DND-41 (cell line): ENCODE measurements around the gene IL36B.

Experiments used
- ATAC-seq: fragments of 200-7000 bp; cut with Tn5 transposase; 3 replicates; pipeline ENCODE4 v1.9.1; 2021; ENCODE audit warnings: low read depth; ENCODE audit not compliant: insufficient read depth
- DNase-seq: peaks from one replicate; pipeline ENCODE4 v3.0.0-alpha.2; 2020
- H2AFZ ChIP-seq: 2 replicates; pipeline ENCODE4 v1.6.0; 2012; ENCODE audit warnings: low read depth, low read length
- H3K27ac ChIP-seq: 2 replicates; pipeline ENCODE4 v1.5.1; 2012; ENCODE audit warnings: low read length, inconsistent platforms
- H3K27me3 ChIP-seq: fragments of 200-600 bp; sonication (generic); 2 replicates; pipeline ENCODE4 v1.6.0; 2012; ENCODE audit warnings: low read length, mild to moderate bottlenecking, inconsistent platforms; ENCODE audit not compliant: insufficient read depth, poor library complexity
- H3K36me3 ChIP-seq: 2 replicates; pipeline ENCODE4 v1.5.1; 2012; ENCODE audit warnings: low read length, inconsistent platforms; ENCODE audit not compliant: insufficient read depth
- H3K4me1 ChIP-seq: 2 replicates; pipeline ENCODE4 v1.5.1; 2012; ENCODE audit warnings: mild to moderate bottlenecking, low read length; ENCODE audit not compliant: insufficient read depth
- H3K4me2 ChIP-seq: 2 replicates; pipeline ENCODE4 v1.6.0; 2012; ENCODE audit warnings: mild to moderate bottlenecking, moderate library complexity, low read length, inconsistent platforms; ENCODE audit not compliant: insufficient read depth
- H3K4me3 ChIP-seq, 2 experiments: fragments of 200-600 bp in 1 of 2; shearing (Covaris generic) in 1 of 2; 2 replicates each; pipeline ENCODE4 v1.5.1; 2012 to 2016; ENCODE audit warnings: inconsistent platforms in 2 of 2, low read length in 2 of 2, mild to moderate bottlenecking in 2 of 2, low read depth in 1 of 2, moderate library complexity in 1 of 2
- H3K79me2 ChIP-seq: 2 replicates; pipeline ENCODE4 v1.6.0; 2012; ENCODE audit warnings: low read length, inconsistent platforms; ENCODE audit not compliant: insufficient read depth
- H3K9ac ChIP-seq: 2 replicates; pipeline ENCODE4 v1.6.0; 2012; ENCODE audit warnings: low read depth, mild to moderate bottlenecking, inconsistent platforms, low read length, moderate library complexity
- H3K9me3 ChIP-seq: 2 replicates; pipeline ENCODE4 v1.5.1; 2012; ENCODE audit warnings: low read length, moderate library complexity, mild to moderate bottlenecking, inconsistent platforms; ENCODE audit not compliant: insufficient read depth, severe bottlenecking
- H4K20me1 ChIP-seq: 2 replicates; pipeline ENCODE4 v1.6.0; 2012; ENCODE audit warnings: low read length; ENCODE audit not compliant: insufficient read depth
- EZH2 ChIP-seq: IDR thresholded peaks from 3 replicates; pipeline ENCODE4 v1.6.1; 2012; ENCODE audit warnings: borderline replicate concordance, low read depth, mild to moderate bottlenecking, moderate library complexity, low read length, inconsistent platforms; ENCODE audit not compliant: severe bottlenecking
- TF ChIP-seq, protein P1 (sequence below): IDR thresholded peaks from 2 replicates; pipeline ENCODE4 v1.5.1; 2012; ENCODE audit warnings: borderline replicate concordance, low read length, moderate library complexity, mild to moderate bottlenecking; ENCODE audit not compliant: poor library complexity, severe bottlenecking; ENCODE audit errors: extremely low read depth

The IL36B gene

GRCh38 chr2:113025737-113026136, 26.9 kb downstream of the IL36B start:
- Histone ChIP-seq H3K79me2 (no peaks in the 10 kb centered on the region), H3K4me3 (no peak overlapping the region), H3K4me2 (no peak overlapping the region), H3K4me1 (no peaks in the 10 kb centered on the region), H3K9me3 (no peaks in the 10 kb centered on the region), H3K9ac (no peak overlapping the region), H3K27me3 (peaks cover 25% of the 10 kb centered on the region), H3K36me3 (no peaks in the 10 kb centered on the region), H4K20me1 (no peaks in the 10 kb centered on the region), H2AFZ (no peak overlapping the region), H3K27ac (no peak overlapping the region)
- TF ChIP-seq, protein P1, sequence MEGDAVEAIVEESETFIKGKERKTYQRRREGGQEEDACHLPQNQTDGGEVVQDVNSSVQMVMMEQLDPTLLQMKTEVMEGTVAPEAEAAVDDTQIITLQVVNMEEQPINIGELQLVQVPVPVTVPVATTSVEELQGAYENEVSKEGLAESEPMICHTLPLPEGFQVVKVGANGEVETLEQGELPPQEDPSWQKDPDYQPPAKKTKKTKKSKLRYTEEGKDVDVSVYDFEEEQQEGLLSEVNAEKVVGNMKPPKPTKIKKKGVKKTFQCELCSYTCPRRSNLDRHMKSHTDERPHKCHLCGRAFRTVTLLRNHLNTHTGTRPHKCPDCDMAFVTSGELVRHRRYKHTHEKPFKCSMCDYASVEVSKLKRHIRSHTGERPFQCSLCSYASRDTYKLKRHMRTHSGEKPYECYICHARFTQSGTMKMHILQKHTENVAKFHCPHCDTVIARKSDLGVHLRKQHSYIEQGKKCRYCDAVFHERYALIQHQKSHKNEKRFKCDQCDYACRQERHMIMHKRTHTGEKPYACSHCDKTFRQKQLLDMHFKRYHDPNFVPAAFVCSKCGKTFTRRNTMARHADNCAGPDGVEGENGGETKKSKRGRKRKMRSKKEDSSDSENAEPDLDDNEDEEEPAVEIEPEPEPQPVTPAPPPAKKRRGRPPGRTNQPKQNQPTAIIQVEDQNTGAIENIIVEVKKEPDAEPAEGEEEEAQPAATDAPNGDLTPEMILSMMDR = no peak
- TF ChIP-seq EZH2 = no peak
- DNase-seq = no peak
- no peak for ATAC-seq

DNA sequence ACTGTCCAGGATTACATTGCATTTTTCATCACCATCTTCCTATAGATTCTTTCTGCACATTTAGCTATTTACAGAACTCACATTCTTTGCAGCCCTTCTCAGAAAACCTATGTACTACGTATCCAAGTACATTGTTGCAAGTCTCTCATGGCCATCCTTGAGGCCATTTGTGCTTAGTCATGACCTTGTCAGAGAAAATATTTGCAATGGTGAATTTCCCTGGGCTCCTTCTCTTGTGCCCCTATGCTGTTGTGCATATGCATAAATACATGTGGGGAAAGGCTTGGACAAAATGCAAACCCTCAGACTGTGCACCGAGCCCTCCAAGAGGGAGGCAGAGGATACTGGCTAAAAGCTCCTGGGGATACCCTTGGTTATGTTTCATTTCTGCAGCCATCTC, 27.9 kb downstream of the IL36B start:
- TF ChIP-seq, protein P1 = no peak
- no peak for TF ChIP-seq EZH2
- H3K9me3 ChIP-seq = no peaks in the 10 kb centered on the region
- no peak for ATAC-seq
- no peaks in the 10 kb centered on the region for H4K20me1 ChIP-seq
- H2AFZ ChIP-seq = no peak overlapping the region
- no peak overlapping the region for H3K27ac ChIP-seq
- H3K27me3 ChIP-seq = peaks cover 24% of the 10 kb centered on the region
- no peak overlapping the region for H3K4me2 ChIP-seq
- H3K36me3 ChIP-seq = no peaks in the 10 kb centered on the region
- no peak overlapping the region for H3K9ac ChIP-seq
- H3K4me3 ChIP-seq = no peak overlapping the region
- no peak for DNase-seq
- no peaks in the 10 kb centered on the region for H3K4me1 ChIP-seq
- no peaks in the 10 kb centered on the region for H3K79me2 ChIP-seq

GRCh38 chr2:113021312-113021711, 31.4 kb downstream of the IL36B start:
- Histone ChIP-seq H3K27me3 (peaks cover 3% of the 10 kb centered on the region), H2AFZ (no peak overlapping the region), H3K79me2 (no peaks in the 10 kb centered on the region), H3K9ac (no peak overlapping the region), H3K9me3 (no peaks in the 10 kb centered on the region), H3K4me3 (no peak overlapping the region), H3K36me3 (no peaks in the 10 kb centered on the region), H3K4me1 (no peaks in the 10 kb centered on the region), H3K27ac (no peak overlapping the region), H3K4me2 (no peak overlapping the region), H4K20me1 (no peaks in the 10 kb centered on the region)
- DNase-seq (no peak), ATAC-seq (no peak)
- TF ChIP-seq, protein P1 = no peak
- no peak for TF ChIP-seq EZH2

DNA sequence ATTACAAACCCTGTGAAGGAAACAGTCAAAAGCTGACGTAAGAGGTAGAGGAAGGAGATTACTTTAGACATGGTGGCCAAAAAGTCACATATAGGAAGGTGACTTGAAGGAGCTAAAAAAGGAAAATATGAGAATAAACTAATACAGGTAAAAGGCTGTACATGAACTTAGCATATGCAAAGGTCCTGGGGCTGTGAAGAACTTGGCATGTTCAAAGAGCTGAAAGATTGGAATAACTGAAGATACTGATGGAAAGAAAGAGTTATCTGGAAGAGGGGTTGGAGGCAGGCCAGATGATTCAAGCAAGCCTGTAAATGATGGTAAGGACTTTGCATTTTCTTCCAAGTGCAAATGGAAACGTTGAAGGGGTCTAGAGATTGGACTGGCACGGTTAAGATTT, 34.2 kb downstream of the IL36B start:
- ATAC-seq = no peak
- Histone ChIP-seq H2AFZ (no peak overlapping the region), H3K36me3 (no peaks in the 10 kb centered on the region), H3K9ac (no peak overlapping the region), H4K20me1 (no peaks in the 10 kb centered on the region), H3K79me2 (no peaks in the 10 kb centered on the region), H3K27me3 (peaks cover 3% of the 10 kb centered on the region), H3K9me3 (no peaks in the 10 kb centered on the region), H3K4me1 (no peaks in the 10 kb centered on the region), H3K4me3 (no peak overlapping the region), H3K27ac (no peak overlapping the region), H3K4me2 (no peak overlapping the region)
- no peak for TF ChIP-seq EZH2
- TF ChIP-seq, protein P1 = no peak
- no peak for DNase-seq
